ENCODE results near the gene APOH. TPM values are rescaled to one million over a fixed set of nuclear protein-coding genes. Genes with fewer than 3 reads are reported as not detected.

Gene APOH
- polyA plus RNA-seq, 1 of the 3 experiments (the other 2 are of a cell fraction) = not detected

DNA sequence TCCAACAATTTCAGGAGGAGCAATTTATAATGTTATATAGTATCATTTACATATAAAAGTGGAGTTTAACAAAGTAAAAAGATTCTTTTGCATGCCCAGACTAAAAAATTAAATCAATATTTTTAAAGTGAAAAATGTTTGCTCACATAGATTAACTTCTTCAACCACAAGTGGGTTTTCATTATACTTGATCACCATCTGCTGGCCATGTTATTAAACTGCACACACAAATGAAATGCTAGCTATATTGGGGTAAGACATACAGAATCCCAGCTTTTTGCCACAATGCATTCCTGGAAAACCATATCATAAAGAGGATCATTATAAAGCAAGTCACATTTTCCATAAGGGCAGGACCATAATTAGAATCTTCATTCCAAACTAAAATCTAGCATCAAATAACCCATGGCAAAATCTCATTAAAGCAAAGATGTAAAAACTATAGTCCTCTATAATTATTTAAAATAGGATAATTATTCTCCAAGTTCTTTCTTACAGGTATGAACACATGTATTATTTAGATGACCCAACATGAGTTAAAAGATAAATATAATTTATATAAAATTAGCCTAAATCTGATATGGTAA is 63.6 kb downstream of the APOH start:
- no peak overlapping the region for H2AFZ ChIP-seq (ENCODE audit: low read depth)
- peak; percentile 78 for DNase-seq
- POLR2A ChIA-PET = no interaction called here
- H3F3A ChIP-seq (replicated peaks; ENCODE audit: insufficient read depth) = peaks cover 3% of the 10 kb centered on the region
- no peak overlapping the region for H3K4me2 ChIP-seq
- no peaks in the 10 kb centered on the region for H3K9me2 ChIP-seq
- H3K27me3 ChIP-seq (ENCODE audit: insufficient read depth) = no peaks in the 10 kb centered on the region
- H4K20me1 ChIP-seq (ENCODE audit: insufficient read depth) = no peaks in the 10 kb centered on the region
- no peak overlapping the region; a peak in 1 of 4 replicates for H3K4me3 ChIP-seq (ENCODE audit: low read depth in 2 of 2, low read length in 1 of 2)
- H3K4me1 ChIP-seq (ENCODE audit: control insufficient read depth in 1 of 2, insufficient read depth in 2 of 2, low read depth in 1 of 2, low read length in 1 of 2) = no peaks in the 10 kb centered on the region
- no peak overlapping the region for H3K9ac ChIP-seq
- no peak overlapping the region; a peak in 1 of 4 replicates for H3K27ac ChIP-seq (ENCODE audit: low read depth in 2 of 2, low read length in 1 of 2)
- H3K79me2 ChIP-seq (ENCODE audit: insufficient read depth) = no peaks in the 10 kb centered on the region
- no peaks in the 10 kb centered on the region for H3K9me3 ChIP-seq
- peaks cover 6 to 12% of the 10 kb centered on the region in 2 experiments for H3K36me3 ChIP-seq (replicated peaks in 1 of 2; ENCODE audit: control insufficient read depth in 1 of 2, insufficient read depth in 2 of 2, low read length in 1 of 2)
- CTCF ChIA-PET = interaction anchor here (0.6 to 9.5 kb wide), 45 partner anchors 11 to 960 kb away, joined by 3 to 148 read pairs (median 3); partner anchors contain the start of gene CEP112
- no peak for TF ChIP-seq YY1 (IDR thresholded peaks at IDR 0.05; ENCODE audit: low read depth)
- TF ChIP-seq MEF2A (IDR thresholded peaks at IDR 0.05; ENCODE audit: borderline replicate concordance, low read depth) = no peak
- TF ChIP-seq SIN3A (IDR thresholded peaks at IDR 0.05; ENCODE audit: borderline replicate concordance, low read depth, low read length) = no peak
- TF ChIP-seq, protein P1, sequence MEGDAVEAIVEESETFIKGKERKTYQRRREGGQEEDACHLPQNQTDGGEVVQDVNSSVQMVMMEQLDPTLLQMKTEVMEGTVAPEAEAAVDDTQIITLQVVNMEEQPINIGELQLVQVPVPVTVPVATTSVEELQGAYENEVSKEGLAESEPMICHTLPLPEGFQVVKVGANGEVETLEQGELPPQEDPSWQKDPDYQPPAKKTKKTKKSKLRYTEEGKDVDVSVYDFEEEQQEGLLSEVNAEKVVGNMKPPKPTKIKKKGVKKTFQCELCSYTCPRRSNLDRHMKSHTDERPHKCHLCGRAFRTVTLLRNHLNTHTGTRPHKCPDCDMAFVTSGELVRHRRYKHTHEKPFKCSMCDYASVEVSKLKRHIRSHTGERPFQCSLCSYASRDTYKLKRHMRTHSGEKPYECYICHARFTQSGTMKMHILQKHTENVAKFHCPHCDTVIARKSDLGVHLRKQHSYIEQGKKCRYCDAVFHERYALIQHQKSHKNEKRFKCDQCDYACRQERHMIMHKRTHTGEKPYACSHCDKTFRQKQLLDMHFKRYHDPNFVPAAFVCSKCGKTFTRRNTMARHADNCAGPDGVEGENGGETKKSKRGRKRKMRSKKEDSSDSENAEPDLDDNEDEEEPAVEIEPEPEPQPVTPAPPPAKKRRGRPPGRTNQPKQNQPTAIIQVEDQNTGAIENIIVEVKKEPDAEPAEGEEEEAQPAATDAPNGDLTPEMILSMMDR (IDR thresholded peaks at IDR 0.05) = peak; percentile 98
- TF ChIP-seq, protein P2, sequence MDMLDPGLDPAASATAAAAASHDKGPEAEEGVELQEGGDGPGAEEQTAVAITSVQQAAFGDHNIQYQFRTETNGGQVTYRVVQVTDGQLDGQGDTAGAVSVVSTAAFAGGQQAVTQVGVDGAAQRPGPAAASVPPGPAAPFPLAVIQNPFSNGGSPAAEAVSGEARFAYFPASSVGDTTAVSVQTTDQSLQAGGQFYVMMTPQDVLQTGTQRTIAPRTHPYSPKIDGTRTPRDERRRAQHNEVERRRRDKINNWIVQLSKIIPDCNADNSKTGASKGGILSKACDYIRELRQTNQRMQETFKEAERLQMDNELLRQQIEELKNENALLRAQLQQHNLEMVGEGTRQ (IDR thresholded peaks at IDR 0.05; ENCODE audit: borderline replicate concordance, low read depth, low read length) = no peak
- TF ChIP-seq, protein P3, sequence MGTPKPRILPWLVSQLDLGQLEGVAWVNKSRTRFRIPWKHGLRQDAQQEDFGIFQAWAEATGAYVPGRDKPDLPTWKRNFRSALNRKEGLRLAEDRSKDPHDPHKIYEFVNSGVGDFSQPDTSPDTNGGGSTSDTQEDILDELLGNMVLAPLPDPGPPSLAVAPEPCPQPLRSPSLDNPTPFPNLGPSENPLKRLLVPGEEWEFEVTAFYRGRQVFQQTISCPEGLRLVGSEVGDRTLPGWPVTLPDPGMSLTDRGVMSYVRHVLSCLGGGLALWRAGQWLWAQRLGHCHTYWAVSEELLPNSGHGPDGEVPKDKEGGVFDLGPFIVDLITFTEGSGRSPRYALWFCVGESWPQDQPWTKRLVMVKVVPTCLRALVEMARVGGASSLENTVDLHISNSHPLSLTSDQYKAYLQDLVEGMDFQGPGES (IDR thresholded peaks at IDR 0.05; ENCODE audit: low read depth, low read length) = no peak
- TF ChIP-seq, protein P4, sequence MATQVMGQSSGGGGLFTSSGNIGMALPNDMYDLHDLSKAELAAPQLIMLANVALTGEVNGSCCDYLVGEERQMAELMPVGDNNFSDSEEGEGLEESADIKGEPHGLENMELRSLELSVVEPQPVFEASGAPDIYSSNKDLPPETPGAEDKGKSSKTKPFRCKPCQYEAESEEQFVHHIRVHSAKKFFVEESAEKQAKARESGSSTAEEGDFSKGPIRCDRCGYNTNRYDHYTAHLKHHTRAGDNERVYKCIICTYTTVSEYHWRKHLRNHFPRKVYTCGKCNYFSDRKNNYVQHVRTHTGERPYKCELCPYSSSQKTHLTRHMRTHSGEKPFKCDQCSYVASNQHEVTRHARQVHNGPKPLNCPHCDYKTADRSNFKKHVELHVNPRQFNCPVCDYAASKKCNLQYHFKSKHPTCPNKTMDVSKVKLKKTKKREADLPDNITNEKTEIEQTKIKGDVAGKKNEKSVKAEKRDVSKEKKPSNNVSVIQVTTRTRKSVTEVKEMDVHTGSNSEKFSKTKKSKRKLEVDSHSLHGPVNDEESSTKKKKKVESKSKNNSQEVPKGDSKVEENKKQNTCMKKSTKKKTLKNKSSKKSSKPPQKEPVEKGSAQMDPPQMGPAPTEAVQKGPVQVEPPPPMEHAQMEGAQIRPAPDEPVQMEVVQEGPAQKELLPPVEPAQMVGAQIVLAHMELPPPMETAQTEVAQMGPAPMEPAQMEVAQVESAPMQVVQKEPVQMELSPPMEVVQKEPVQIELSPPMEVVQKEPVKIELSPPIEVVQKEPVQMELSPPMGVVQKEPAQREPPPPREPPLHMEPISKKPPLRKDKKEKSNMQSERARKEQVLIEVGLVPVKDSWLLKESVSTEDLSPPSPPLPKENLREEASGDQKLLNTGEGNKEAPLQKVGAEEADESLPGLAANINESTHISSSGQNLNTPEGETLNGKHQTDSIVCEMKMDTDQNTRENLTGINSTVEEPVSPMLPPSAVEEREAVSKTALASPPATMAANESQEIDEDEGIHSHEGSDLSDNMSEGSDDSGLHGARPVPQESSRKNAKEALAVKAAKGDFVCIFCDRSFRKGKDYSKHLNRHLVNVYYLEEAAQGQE (IDR thresholded peaks at IDR 0.05; ENCODE audit: low read depth, low read length) = no peak
- no peak for TF ChIP-seq NFIC (IDR thresholded peaks at IDR 0.05; ENCODE audit: borderline replicate concordance)
- TF ChIP-seq EP300 (IDR thresholded peaks at IDR 0.05; ENCODE audit: borderline replicate concordance in 1 of 2, low read depth in 1 of 2, low read length in 1 of 2) = no peak
- no peak for TF ChIP-seq TEAD4 (IDR thresholded peaks at IDR 0.05; ENCODE audit: borderline replicate concordance, insufficient read depth)
- TF ChIP-seq EZH2phosphoT487 (IDR thresholded peaks at IDR 0.05; ENCODE audit: borderline replicate concordance, low read depth) = no peak
- no peak for TF ChIP-seq GATA2 (CRISPR knock-in tag; IDR thresholded peaks at IDR 0.05)
- no peak for TF ChIP-seq TAF1 (IDR thresholded peaks at IDR 0.05; ENCODE audit: borderline replicate concordance, low read depth, low read length)
- no peak for TF ChIP-seq POLR2AphosphoS5 (IDR thresholded peaks at IDR 0.05; ENCODE audit: low read depth, low read length)
- no peak; the same call in 1 of the 2 replicates for TF ChIP-seq NRF1 (IDR thresholded peaks at IDR 0.05; ENCODE audit: low read depth, low read length)
- TF ChIP-seq SMC3 (IDR thresholded peaks at IDR 0.05; ENCODE audit: low read depth, low read length) = peak; percentile 96
- TF ChIP-seq FOSL2 (IDR thresholded peaks at IDR 0.05; ENCODE audit: borderline replicate concordance, low read depth) = no peak
- no peak for TF ChIP-seq RXRA (IDR thresholded peaks at IDR 0.05; ENCODE audit: borderline replicate concordance, low read depth)
- TF ChIP-seq GABPA (IDR thresholded peaks at IDR 0.05; ENCODE audit: low read depth) = no peak
- TF ChIP-seq, protein P5, sequence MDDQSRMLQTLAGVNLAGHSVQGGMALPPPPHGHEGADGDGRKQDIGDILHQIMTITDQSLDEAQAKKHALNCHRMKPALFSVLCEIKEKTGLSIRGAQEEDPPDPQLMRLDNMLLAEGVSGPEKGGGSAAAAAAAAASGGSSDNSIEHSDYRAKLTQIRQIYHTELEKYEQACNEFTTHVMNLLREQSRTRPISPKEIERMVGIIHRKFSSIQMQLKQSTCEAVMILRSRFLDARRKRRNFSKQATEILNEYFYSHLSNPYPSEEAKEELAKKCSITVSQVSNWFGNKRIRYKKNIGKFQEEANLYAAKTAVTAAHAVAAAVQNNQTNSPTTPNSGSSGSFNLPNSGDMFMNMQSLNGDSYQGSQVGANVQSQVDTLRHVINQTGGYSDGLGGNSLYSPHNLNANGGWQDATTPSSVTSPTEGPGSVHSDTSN (IDR thresholded peaks at IDR 0.05) = no peak
- TF ChIP-seq, protein P6, sequence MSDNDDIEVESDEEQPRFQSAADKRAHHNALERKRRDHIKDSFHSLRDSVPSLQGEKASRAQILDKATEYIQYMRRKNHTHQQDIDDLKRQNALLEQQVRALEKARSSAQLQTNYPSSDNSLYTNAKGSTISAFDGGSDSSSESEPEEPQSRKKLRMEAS (IDR thresholded peaks at IDR 0.05; ENCODE audit: low read depth) = no peak
- no peak for TF ChIP-seq JUND (IDR thresholded peaks at IDR 0.05)
- TF ChIP-seq CHD2 (IDR thresholded peaks at IDR 0.05; ENCODE audit: low read length, partially characterized antibody) = peak; percentile 27
- no peak for TF ChIP-seq FOXJ3 (CRISPR knock-in tag; IDR thresholded peaks at IDR 0.05)
- 0 out of 2 replicates have a peak, but pooled peaks have one; percentile 36 for TF ChIP-seq FOXM1 (IDR thresholded peaks at IDR 0.05; ENCODE audit: low read depth)
- TF ChIP-seq RFX5 (IDR thresholded peaks at IDR 0.05; ENCODE audit: low read length) = no peak

Data from SK-N-SH (cell line).